Measurements from ENCODE around the gene ARSK. TPM values are rescaled to one million over a fixed set of nuclear protein-coding genes. Genes with fewer than 3 reads are reported as not detected.

Gene ARSK
- total RNA-seq, 1 donor from 2014 or later: 10.7 TPM

DNA sequence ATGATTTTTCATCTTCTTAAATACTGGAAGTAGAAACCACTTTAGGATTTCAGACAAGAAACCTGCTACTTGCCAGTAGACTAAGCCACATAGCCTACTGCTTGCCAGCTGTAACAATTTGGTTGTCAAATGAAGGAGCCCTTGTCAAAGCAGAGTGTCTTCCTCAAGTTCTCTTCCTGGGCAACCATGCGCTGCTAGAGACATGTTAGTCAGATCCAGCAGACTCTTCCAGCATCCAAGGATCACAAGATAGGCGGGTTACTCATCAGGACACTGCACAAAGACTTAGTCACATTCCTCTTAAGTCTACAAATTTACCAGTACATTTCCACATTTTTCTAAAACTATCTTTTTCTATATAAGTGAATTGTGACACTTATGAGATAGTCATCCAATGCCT is 24.5 kb upstream of the ARSK start:
- Mint-ChIP-seq H3K4me3 (ENCODE audit: unreplicated experiment) (no peak overlapping the region), H3K36me3 (ENCODE audit: unreplicated experiment) (peaks cover 58% of the 10 kb centered on the region), H3K4me1 (ENCODE audit: unreplicated experiment) (peaks cover 17% of the 10 kb centered on the region), H3K27me3 (ENCODE audit: unreplicated experiment) (no peaks in the 10 kb centered on the region), H3K27ac (ENCODE audit: unreplicated experiment) (no peak overlapping the region), H3K9me3 (ENCODE audit: unreplicated experiment) (no peaks in the 10 kb centered on the region)
- DNase-seq (ENCODE audit: extremely low spot score, unreplicated experiment): no peak
- TF ChIP-seq, protein P1, sequence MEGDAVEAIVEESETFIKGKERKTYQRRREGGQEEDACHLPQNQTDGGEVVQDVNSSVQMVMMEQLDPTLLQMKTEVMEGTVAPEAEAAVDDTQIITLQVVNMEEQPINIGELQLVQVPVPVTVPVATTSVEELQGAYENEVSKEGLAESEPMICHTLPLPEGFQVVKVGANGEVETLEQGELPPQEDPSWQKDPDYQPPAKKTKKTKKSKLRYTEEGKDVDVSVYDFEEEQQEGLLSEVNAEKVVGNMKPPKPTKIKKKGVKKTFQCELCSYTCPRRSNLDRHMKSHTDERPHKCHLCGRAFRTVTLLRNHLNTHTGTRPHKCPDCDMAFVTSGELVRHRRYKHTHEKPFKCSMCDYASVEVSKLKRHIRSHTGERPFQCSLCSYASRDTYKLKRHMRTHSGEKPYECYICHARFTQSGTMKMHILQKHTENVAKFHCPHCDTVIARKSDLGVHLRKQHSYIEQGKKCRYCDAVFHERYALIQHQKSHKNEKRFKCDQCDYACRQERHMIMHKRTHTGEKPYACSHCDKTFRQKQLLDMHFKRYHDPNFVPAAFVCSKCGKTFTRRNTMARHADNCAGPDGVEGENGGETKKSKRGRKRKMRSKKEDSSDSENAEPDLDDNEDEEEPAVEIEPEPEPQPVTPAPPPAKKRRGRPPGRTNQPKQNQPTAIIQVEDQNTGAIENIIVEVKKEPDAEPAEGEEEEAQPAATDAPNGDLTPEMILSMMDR (IDR thresholded peaks at IDR 0.05): no peak

DNA sequence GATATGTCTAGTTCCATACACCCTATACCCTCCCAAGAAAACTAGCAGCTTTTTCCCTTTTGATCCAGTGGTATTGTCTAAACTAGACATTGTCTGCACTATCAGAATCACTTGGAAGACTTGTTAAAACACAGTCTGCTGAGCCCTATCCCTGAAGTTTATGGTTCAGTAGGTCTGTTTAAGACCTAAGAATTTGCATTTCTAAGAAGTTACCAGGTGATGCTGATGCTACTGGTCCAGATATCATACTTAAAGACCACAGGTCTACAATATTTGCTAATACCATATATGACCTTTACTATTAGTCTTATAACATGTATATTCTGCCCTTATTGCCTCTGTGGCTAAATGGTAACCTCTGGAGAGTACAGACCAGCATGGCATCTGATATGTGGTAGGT is 23.4 kb upstream of the ARSK start:
- no peak overlapping the region for H3K27ac Mint-ChIP-seq (ENCODE audit: unreplicated experiment)

DNA sequence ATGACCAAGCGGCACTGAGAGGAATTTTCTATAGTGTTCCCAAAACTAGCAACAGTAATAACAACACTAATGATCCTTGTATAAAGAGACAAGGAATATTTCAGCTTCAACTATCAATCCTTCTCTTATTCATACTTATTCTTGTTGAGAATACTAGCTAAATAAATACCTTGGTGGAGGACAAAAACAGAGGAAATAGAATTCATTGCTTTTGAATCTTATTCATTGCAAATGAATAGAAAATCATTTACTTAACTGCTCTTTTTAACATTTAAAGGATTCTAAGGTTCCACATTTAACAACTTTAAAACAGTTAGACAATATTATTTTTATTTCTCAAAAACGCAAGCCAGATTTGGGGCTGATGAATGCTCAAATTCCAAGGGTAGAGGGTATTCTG is 22.5 kb upstream of the ARSK start:
- peaks cover 17% of the 10 kb centered on the region for H3K4me1 Mint-ChIP-seq (ENCODE audit: unreplicated experiment)

More for the DNA sequence above, 23.4 kb upstream of the ARSK start:
- no peaks in the 10 kb centered on the region for H3K27me3 Mint-ChIP-seq (ENCODE audit: unreplicated experiment)
- H3K36me3 Mint-ChIP-seq (ENCODE audit: unreplicated experiment): peaks cover 57% of the 10 kb centered on the region
- DNase-seq (ENCODE audit: extremely low spot score, unreplicated experiment): no peak
- no peak overlapping the region for H3K4me3 Mint-ChIP-seq (ENCODE audit: unreplicated experiment)
- TF ChIP-seq, protein P1 (IDR thresholded peaks at IDR 0.05): no peak
- H3K9me3 Mint-ChIP-seq (ENCODE audit: unreplicated experiment): no peaks in the 10 kb centered on the region
- peaks cover 17% of the 10 kb centered on the region for H3K4me1 Mint-ChIP-seq (ENCODE audit: unreplicated experiment)

DNA sequence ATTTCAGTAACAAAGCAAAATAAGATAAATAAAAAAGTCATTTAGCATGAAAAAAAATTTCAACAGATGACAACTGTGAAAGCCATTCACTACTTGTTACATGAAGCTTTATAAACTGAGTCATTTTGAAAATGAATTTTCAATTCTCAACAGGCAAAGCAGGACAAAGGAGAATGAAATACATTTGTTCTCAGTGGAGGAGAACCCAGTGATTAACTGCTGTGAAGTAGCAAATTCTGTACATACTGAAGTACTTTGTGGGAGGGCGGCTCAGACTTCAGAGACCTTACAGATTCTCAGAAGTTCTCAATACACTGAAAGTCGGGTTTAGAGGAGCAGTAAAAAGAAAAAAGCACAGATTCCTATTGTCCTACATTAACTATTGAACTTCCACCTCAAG is 21.8 kb upstream of the ARSK start:
- no peak overlapping the region for H3K4me3 Mint-ChIP-seq (ENCODE audit: unreplicated experiment)
- TF ChIP-seq, protein P1 (IDR thresholded peaks at IDR 0.05): no peak
- peaks cover 53% of the 10 kb centered on the region for H3K36me3 Mint-ChIP-seq (ENCODE audit: unreplicated experiment)
- no peak for DNase-seq (ENCODE audit: extremely low spot score, unreplicated experiment)
- peaks cover 17% of the 10 kb centered on the region for H3K4me1 Mint-ChIP-seq (ENCODE audit: unreplicated experiment)
- H3K27me3 Mint-ChIP-seq (ENCODE audit: unreplicated experiment): no peaks in the 10 kb centered on the region
- no peaks in the 10 kb centered on the region for H3K9me3 Mint-ChIP-seq (ENCODE audit: unreplicated experiment)
- no peak overlapping the region for H3K27ac Mint-ChIP-seq (ENCODE audit: unreplicated experiment)

More for the DNA sequence above, 22.5 kb upstream of the ARSK start:
- TF ChIP-seq, protein P1 (IDR thresholded peaks at IDR 0.05): no peak
- Mint-ChIP-seq H3K27ac (ENCODE audit: unreplicated experiment) (no peak overlapping the region), H3K36me3 (ENCODE audit: unreplicated experiment) (peaks cover 58% of the 10 kb centered on the region), H3K4me3 (ENCODE audit: unreplicated experiment) (no peak overlapping the region), H3K27me3 (ENCODE audit: unreplicated experiment) (no peaks in the 10 kb centered on the region), H3K9me3 (ENCODE audit: unreplicated experiment) (no peaks in the 10 kb centered on the region)
- no peak for DNase-seq (ENCODE audit: extremely low spot score, unreplicated experiment)

DNA sequence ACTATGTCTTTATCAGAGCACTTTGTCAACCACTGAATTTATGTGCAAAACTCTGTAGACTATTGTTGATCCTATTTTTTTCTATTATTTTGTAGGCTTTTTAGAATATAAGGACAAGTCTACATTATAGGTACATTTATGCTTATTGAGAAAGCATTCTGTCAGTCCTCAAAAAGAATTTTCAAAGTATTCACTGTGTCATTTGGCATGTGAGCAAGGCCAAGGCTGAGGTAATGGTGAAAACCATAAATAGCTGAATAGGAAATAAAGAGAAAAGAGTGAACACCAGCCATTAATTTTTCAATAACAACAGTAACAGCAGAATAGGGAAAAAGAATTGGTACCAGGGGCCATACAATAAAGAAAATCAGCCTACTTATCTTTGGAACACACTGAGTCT is 21.1 kb upstream of the ARSK start:
- TF ChIP-seq, protein P1 (IDR thresholded peaks at IDR 0.05): no peak
- Mint-ChIP-seq H3K27ac (ENCODE audit: unreplicated experiment) (no peak overlapping the region), H3K4me3 (ENCODE audit: unreplicated experiment) (no peak overlapping the region), H3K9me3 (ENCODE audit: unreplicated experiment) (no peaks in the 10 kb centered on the region), H3K4me1 (ENCODE audit: unreplicated experiment) (peaks cover 17% of the 10 kb centered on the region), H3K27me3 (ENCODE audit: unreplicated experiment) (no peaks in the 10 kb centered on the region), H3K36me3 (ENCODE audit: unreplicated experiment) (peaks cover 51% of the 10 kb centered on the region)
- no peak for DNase-seq (ENCODE audit: extremely low spot score, unreplicated experiment)

Measured in osteocyte (in vitro differentiated cells).